ENCODE measurements around the gene RGL1. TPM values are rescaled to one million over a fixed set of nuclear protein-coding genes. Genes with fewer than 3 reads are reported as not detected.

RGL1 gene
- total RNA-seq, 4 donors from 2014 or later, result 11.6 to 22.5 (median 15.0) TPM

- intact Hi-C loops (cut with DNase I; ENCODE audit: low total_unique reads), result no loop called here
- no peak for TF ChIP-seq CTCF (IDR thresholded peaks at IDR 0.05)
- no peak for TF ChIP-seq POLR2A (IDR thresholded peaks at IDR 0.05)
- no peak overlapping the region for H3K4me3 ChIP-seq (ENCODE audit: low read depth, poor library complexity, severe bottlenecking)
- WGBS, 2 donors, result 40 to 55% methylated on average over 9 of the region's 9 CpGs
- peak in 1 of 2 donors; percentile 42 for DNase-seq (ENCODE audit: low spot score in 2 of 2)
Measured at GRCh38 chr1:183812686-183813569, 8.0 kb downstream of the RGL1 start.

- no peak overlapping the region for H3K4me3 ChIP-seq (ENCODE audit: low read depth, poor library complexity, severe bottlenecking)
- DNase-seq (ENCODE audit: low spot score in 2 of 2), result no peak
- 83 to 93% methylated on average over 1 of the region's 1 CpG for WGBS, 2 donors
- intact Hi-C loops (cut with DNase I; ENCODE audit: low total_unique reads), result no loop called here
- TF ChIP-seq CTCF (IDR thresholded peaks at IDR 0.05) (no peak), POLR2A (IDR thresholded peaks at IDR 0.05) (no peak)
Measured at GRCh38 chr1:183814121-183814681, 9.3 kb downstream of the RGL1 start.

GRCh38 chr1:183816110-183816509 lies 11.2 kb downstream of the RGL1 start:
- 71 to 72% methylated on average over 3 of the region's 3 CpGs for WGBS, 2 donors
- intact Hi-C loops (cut with DNase I; ENCODE audit: low total_unique reads), result no loop called here

GRCh38 chr1:183817576-183818288 lies 12.8 kb downstream of the RGL1 start:
- 41 to 43% methylated on average over 5 of the region's 5 CpGs for WGBS, 2 donors
- TF ChIP-seq CTCF (IDR thresholded peaks at IDR 0.05) (no peak), POLR2A (IDR thresholded peaks at IDR 0.05) (no peak)
- intact Hi-C loops (cut with DNase I; ENCODE audit: low total_unique reads), result no loop called here
- DNase-seq (ENCODE audit: low spot score in 2 of 2), result no peak
- H3K4me3 ChIP-seq (ENCODE audit: low read depth, poor library complexity, severe bottlenecking), result no peak overlapping the region

More at GRCh38 chr1:183816110-183816509, 11.2 kb downstream of the RGL1 start:
- DNase-seq (ENCODE audit: low spot score in 2 of 2), result no peak
- H3K4me3 ChIP-seq (ENCODE audit: low read depth, poor library complexity, severe bottlenecking), result no peak overlapping the region
- TF ChIP-seq CTCF (IDR thresholded peaks at IDR 0.05) (no peak), POLR2A (IDR thresholded peaks at IDR 0.05) (no peak)

GRCh38 chr1:183819059-183819458 lies 14.1 kb downstream of the RGL1 start:
- no peak overlapping the region for H3K4me3 ChIP-seq (ENCODE audit: low read depth, poor library complexity, severe bottlenecking)
- intact Hi-C loops (cut with DNase I; ENCODE audit: low total_unique reads), result no loop called here
- WGBS, 2 donors, result 93 to 98% methylated on average over 1 of the region's 1 CpG
- TF ChIP-seq POLR2A (IDR thresholded peaks at IDR 0.05) (no peak), CTCF (IDR thresholded peaks at IDR 0.05) (no peak)
- no peak for DNase-seq (ENCODE audit: low spot score in 2 of 2)

Measured in lower leg skin (tissue), 4 donors.